Measurements from ENCODE around the gene FOXO3B. TPM values are rescaled to one million over a fixed set of nuclear protein-coding genes. Genes with fewer than 3 reads are reported as not detected.
"Not testable (repeated sequence)": the region's sequence is repeated elsewhere in the genome, so short reads cannot be mapped to it uniquely, and the experiment has no call there.

Gene FOXO3B
- polyA plus RNA-seq, 3 donors: 4.5 to 5.6 (median 5.4) TPM

DNA sequence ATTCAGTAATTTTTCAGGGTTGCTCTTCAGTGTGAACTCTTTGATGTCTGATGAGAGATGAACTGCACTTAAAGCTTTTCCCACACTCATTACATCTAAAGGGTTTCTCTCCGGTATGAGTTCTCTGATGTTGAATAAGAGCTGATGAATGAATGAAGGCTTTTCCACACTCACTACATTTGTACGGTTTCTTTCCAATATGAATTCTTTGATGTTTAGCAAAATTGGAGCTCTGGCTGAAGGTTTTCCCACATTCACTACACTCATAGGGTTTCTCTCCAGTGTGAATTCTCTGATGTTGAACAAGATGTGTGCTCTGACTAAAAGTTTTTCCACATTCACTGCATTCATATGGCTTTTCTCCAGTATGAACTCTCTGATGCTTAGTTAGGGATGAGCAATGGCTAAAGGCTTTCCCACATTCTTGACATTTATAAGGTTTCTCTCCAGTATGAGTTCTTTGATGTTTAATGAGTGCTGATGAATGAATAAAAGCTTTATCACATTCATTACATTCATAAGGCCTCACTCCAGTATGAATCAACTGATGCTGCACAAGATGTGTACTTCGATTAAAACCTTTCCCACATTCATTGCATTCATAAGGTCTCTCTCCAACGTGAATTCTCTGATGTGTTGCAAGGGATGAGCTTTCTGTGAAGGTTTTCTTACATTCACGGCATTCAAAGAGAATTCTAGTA lies 20.0 kb downstream of the FOXO3B start:
- not testable (repeated sequence) for DNase-seq (ENCODE audit: low read depth in 3 of 3, low spot score in 2 of 3)

DNA sequence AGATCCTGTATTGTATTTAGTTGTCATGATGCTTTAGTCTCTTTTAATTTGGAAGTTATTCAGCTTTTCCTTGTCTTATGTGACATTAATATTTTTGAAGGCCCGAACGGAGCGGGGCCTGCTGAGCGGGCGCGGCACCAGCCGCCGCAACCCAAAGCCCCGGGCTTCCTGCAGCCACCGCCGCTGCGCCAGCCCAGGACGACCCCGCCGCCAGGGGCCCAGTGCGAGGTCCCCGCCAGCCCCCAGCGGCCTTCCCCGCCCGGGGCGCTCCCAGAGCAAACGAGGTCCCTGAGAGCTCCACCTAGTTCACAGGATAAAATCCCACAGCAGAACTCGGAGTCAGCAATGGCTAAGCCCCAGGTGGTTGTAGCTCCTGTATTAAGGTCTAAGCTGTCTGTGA lies 32.0 kb downstream of the FOXO3B start:
- not testable (repeated sequence) for DNase-seq (ENCODE audit: low read depth in 3 of 3, low spot score in 2 of 3)

DNA sequence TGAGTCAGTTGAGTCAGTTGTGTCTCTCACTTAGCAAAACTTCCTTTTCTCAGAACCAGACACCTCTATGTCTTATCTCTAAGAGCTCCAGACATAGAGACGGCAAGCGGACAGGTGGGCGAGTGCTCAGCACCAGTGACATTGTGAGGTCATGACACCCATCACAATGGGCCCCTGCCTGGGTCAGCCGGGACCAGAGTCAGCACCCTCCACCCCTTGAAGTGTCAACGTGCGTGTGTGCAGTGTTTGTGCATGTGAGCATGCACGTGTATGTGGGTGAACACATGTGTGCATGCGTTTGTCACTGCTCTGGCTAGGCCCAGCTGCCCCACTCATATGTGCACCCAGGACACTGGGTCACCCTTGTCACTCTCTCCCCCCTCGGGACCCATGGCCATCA lies 37.8 kb downstream of the FOXO3B start, which contains the start of gene TBC1D28:
TBC1D28 (minus strand) TSS at position 101 of the 400 bp plus-strand sequence. CDS start 3,039 bp downstream, outside the sequence.
- DNase-seq (ENCODE audit: low read depth in 3 of 3, low spot score in 2 of 3): not testable (repeated sequence)

DNA sequence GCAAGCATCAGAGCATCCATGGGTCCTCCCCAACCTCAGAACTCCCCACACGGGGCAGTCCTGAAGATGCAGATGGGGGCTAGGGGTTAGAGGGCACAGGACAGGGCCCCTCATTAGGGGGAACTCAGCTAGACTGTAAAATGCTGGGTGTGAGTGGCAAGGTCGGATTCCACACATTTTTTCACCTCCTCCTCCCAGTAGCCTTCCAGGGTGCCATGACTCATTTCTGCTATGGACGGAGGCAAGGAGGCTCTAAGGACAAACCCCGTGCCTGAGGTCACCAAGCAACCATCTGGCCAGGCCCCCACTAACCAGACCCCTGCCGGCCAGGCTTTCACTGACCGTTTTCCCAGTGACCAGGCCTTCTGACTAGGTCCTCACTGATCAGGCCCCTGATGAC lies 39.0 kb downstream of the FOXO3B start:
- DNase-seq (ENCODE audit: low read depth in 3 of 3, low spot score in 2 of 3): not testable (repeated sequence)

DNA sequence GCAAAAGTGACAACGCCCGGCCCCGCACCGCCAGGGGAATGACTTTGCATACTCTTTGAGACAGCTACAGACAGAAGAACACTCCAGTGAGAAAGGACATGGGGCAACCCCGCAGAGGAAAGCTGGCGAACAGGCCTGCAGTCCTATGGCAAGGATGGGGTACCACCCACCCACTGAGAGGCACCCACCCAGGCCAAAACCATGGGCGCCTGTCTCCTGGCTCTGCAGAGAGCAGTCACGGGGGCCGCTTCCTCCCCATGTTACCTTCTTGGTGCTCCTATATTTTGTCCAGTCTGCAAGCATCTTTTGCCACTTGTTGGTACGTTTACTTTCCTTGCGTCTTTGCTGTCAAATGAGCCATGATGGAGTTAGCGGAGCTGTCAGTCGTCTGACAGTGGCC lies 43.8 kb downstream of the FOXO3B start:
- not testable (repeated sequence) for DNase-seq (ENCODE audit: low read depth in 3 of 3, low spot score in 2 of 3)

DNA sequence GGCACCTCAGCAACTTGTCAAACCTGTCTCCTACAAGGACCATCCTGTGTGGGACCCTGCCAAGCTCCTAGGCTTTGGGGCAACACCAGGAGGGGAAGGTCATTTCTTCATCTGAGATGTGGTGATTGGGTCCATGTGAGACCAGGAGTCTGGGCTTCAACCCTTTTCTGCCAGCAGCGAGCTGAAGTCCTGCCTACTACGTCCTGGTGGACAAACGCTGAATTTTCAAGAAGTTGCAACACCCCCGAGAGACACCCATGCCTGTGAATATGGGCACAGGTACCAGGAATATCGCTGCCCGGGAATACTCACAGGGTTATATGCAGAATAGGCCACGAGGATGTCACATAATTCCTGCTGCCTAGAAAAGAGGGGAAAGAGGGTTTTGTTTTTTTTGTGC lies 45.9 kb downstream of the FOXO3B start:
- not testable (repeated sequence) for DNase-seq (ENCODE audit: low read depth in 3 of 3, low spot score in 2 of 3)

DNA sequence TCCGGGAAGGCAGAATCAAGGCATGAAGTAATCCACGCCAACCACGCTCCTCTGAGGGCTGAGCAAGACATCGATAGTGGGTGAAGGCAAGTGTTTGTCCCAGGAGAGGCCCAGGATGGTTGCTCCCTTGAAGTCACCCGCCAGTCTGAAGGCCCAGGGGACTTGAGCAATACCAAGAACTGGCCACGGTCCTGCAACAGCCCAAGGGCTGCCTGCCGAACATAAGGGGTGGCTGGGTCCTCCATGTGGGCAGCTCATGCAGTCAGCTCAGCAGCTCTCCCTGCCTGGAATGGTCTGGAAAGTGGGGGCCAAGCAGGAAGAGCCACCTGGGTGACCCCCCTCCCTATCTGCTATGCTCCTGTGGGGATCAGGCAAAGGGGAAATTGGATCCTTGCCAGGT lies 46.3 kb downstream of the FOXO3B start:
- DNase-seq (ENCODE audit: low read depth in 3 of 3, low spot score in 2 of 3): not testable (repeated sequence)

DNA sequence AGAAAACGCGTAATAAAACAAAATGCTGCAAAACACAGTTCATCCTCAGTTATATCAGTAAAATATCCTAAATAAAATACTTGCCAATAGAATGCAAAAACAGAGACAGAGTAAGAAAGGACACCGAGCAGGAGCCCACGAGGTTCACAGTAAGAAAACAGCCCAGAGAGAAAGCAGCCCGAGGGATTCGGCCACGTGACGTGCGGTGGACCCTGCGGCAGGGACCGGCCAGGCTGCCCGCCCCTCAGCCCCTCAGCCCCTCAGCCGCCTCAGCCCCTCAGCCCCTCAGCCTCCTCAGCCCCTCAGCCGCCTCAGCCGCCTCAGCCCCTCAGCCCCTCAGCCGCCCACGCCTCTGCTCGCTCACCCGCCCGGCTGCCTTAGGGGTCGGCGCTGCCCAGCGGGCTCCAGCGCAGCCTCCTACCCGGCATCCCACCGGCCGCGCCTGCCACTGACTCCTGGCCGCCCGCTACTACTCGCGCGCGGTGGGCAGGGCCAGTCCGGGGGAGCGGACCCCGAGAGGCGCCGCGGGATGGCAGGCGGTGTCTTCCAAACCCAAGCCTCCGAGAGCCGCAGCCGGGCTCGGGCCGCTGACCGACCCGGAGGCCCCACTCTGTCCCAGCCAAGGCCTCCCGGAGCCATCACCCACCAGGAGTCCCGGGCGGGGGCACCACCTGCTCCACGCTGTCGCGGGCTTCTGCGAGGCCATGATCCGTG lies 47.4 kb downstream of the FOXO3B start:
- DNase-seq (ENCODE audit: low read depth in 3 of 3, low spot score in 2 of 3): not testable (repeated sequence)

Other genes starting within 250 kb of the FOXO3B start
- gene LGALS9C, start 205.5 kb downstream of the FOXO3B start, polyA plus RNA-seq (ENCODE audit: insufficient read length in 3 of 3): under 1 TPM; 0.17 to 0.21 (median 0.18) TPM
- not detected for gene TBC1D28, start 37.9 kb downstream of the FOXO3B start, polyA plus RNA-seq (ENCODE audit: insufficient read length in 3 of 3)
- under 1 TPM; 0.58 to 0.94 (median 0.74) TPM for gene FBXW10, start 61.7 kb upstream of the FOXO3B start, polyA plus RNA-seq (ENCODE audit: insufficient read length in 3 of 3)
- gene TVP23B, start 98.9 kb upstream of the FOXO3B start, polyA plus RNA-seq (ENCODE audit: insufficient read length in 3 of 3): 10 to 100 TPM; 49.0 to 53.9 (median 53.6) TPM
- gene PRPSAP2, start 175.8 kb upstream of the FOXO3B start, polyA plus RNA-seq (ENCODE audit: insufficient read length in 3 of 3): 10 to 100 TPM; 60.6 to 61.4 (median 61.2) TPM